GM19395 (cell line): ENCODE measurements around the gene HARBI1.

Experiments
- ATAC-seq: cut with Tn5 transposase; IDR thresholded peaks from one replicate; pipeline ENCODE4 v1.9.1; 2021; ENCODE audit warnings: mild to moderate bottlenecking, moderate library complexity; ENCODE audit not compliant: unreplicated experiment

The HARBI1 gene, protein sequence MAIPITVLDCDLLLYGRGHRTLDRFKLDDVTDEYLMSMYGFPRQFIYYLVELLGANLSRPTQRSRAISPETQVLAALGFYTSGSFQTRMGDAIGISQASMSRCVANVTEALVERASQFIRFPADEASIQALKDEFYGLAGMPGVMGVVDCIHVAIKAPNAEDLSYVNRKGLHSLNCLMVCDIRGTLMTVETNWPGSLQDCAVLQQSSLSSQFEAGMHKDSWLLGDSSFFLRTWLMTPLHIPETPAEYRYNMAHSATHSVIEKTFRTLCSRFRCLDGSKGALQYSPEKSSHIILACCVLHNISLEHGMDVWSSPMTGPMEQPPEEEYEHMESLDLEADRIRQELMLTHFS

GRCh38 chr11:46617134-46617971, at the start of gene HARBI1, which contains the start of gene ATG13:
HARBI1 (minus strand) TSS chr11:46617227; CDS start chr11:46616237, 990 bp downstream.
ATG13 (plus strand) TSS chr11:46617553; CDS start chr11:46644292, 26,739 bp downstream.
- peak; percentile 88 for ATAC-seq

- ATAC-seq: no peak
Observed at GRCh38 chr11:46666516-46666915, 49.5 kb upstream of the HARBI1 start.

DNA sequence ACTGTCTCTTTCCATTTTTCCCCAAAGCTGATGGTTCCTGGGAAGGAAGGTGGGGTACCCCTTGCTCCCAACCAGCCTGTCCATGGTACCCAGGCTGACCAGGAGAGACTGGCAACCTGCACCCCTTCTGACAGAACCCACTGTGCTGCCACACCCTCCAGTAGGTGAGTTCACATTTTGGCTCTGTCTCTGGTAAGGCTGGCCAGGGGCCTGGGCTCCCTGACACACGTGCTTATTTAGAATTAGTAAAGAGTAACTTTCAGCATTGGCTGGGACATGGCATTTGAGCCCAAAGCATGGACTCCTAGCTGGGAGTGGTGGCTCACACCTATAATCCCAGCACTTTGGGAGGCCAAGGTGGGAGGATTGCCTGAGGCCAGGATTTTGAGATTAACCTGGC, 48.3 kb upstream of the HARBI1 start:
- no peak for ATAC-seq

DNA sequence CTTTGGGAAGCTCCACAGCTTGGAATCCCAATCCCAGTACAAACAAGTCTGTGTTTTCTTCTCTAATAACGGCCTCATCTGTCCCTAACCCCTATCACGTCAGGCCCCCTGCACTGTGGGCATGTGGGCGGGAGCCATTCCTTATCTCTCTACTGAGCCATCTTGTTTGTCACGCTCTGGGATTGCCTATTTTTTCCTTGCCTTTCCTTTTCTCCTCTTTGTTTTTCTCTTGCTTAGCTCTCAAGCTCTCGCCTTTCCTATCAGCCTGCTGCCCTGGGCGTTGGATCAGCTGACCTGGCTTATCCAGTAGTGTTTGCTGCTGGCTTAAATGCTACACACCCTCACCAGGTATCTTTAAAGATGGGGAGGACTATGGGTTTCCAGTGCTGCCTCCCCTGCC, 47.6 kb upstream of the HARBI1 start:
- ATAC-seq: no peak

DNA sequence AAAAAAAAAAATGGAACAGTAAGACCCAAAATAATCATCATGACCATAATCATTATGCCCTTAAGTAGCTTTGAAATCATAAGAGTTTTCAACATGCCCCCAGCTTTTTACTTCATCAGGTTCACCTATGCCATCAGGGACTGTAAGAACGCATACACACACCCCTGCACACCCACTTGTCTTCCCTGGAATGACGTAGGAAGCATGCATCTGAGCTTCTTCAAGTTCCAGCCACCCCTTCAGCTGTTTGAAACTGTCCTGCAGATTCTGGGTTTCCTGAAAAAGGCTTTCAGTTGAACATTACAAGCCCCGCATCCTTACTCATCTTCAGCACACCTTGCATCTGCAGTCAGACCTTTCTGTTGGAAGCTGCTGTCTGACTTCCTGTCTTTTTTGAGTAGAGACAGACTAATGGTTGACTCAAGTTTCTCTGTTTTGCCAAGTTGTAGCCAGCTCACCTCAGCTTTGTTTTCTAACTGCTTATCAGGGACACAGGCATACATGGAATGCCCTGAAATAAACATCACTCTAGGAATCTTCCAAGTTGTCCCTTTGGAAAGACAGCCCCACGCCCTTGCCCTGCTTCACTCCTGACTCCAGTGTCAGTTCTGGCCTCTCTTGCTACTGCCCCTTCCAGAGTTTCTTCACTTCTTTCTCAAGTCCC, 46.4 kb upstream of the HARBI1 start:
- ATAC-seq: no peak

- ATAC-seq: no peak
Observed at GRCh38 chr11:46662366-46662765, 45.3 kb upstream of the HARBI1 start.

DNA sequence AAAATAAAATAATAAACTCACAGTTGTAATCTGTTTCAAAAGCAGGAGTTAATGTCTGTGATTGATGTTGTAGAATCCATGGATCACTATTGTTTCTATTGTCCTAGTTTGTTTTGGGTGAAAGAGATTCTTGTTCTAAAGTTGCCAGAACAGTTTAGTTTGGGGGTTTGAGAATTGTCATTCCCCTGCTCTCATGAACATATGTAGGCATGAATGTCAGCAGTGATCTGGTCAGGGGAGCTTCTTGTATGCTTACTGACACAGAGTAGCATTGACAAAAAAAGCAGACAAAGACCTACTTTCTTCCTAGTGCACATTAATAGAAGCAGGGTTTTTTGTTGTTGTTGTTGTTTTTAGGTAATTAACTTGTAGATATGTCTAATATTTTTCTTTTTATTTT, 44.8 kb upstream of the HARBI1 start:
- no peak for ATAC-seq

DNA sequence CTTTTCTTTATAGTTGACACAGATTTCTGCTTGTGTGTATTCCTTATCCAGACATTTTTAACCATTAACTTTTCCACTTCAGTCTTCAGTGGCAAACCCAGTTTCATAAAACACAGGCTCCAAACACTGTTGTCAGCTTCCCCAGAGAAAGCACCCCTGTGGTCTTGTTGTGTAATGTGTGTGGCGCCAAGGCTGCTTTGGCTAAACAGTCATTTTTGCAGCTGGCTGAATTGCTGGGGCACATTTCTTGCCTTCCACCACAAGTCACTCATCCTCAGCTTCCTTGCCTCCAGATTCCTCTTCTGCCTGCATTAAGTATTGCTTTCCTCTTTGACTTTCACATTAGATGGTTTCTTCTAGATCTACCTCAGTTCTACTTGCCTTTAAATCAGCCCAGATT, 42.9 kb upstream of the HARBI1 start:
- ATAC-seq: no peak

DNA sequence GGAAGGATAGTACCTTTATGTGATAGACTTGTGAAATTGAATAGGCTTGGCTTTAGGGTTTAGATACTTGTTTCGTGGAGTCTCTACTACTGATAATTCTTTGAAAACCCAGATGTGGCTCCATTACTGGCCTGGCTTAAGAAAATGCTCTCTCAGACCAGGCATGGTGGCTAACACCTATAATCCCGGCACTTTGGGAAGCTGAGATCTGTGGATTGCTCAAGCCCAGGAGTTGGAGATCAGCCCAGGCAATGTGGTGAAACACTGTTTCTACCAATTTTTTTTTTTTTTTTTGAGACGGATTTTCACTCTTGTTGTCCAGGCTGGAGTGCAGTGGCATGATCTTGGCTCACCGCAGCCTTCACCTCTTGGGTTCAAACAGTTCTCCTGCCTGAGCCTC, 41.2 kb upstream of the HARBI1 start:
- no peak for ATAC-seq

GRCh38 chr11:46657186-46657585, 40.2 kb upstream of the HARBI1 start:
- ATAC-seq: no peak

DNA sequence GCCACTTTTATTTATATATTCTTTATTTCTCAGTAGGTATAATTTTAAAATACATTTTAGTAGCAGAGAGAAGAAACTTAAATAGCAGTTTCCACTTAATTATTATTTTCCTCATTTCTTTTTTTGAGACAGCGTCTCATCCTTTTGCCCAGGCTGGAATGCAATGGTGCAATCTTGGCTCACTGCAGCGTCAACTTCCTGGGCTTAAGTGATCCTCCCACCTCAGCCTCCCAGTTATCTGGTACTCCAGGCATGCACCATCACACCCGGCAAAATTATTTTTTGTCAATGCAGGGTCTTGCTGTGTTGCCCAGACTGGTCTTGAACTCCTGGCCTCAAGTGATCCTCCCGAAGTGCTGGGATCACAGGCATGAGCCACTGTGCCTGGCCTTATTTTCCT, 38.6 kb upstream of the HARBI1 start:
- ATAC-seq: no peak

GRCh38 chr11:46649180-46649738, 32.2 kb upstream of the HARBI1 start:
- ATAC-seq: no peak

DNA sequence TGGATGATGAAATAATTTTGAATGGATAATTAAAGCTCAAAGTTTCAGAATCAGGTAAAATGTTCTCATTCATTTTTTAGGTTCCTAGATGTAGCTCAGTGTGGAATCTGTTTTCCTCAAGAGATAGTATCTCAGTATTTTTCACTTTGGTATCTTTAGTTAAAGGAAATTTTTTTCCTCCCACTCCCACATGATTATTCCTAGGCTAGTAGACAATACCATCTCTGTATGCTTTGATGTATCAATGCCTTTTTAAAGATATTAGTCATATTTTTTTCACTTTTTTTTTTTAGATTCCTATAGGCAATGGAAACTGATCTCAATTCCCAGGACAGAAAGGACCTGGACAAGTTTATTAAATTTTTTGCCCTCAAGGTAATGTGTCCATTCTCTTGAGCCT, 27.0 kb upstream of the HARBI1 start:
- ATAC-seq: no peak

GRCh38 chr11:46643531-46643930, 26.5 kb upstream of the HARBI1 start:
- no peak for ATAC-seq

DNA sequence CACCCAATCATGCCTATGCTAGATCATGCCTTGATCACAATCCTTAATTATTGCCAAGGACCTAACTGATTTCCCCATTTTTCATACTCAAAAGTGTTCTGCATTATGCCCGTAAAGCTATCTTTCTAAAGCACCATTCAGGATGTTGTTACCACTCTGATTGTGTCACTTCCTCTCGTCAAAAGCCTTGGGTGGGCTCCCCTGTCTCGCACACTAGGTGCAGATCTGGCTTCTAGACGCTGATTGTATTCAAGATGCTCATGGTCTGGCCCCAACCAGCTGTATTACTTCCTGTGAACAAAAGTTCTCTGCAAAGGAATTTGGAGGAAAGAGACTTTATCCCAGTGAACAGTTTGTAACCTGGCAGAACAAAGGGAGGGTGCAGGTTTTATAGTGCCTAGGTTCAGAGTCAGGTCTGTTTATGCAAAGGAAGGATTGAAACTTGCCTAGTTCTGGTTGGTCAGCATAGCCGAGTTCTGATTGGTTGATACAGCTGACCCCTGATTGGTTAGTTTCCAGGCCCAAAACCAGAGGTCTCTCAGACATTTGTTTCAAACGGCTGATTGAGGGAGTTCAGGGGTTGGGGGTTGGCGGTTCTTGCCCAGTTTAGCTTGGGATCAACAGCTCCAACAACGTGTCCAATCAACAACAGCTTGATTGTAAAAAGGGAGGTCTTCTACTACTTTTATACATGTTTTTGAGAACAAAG, 25.8 kb upstream of the HARBI1 start:
- no peak for ATAC-seq

GRCh38 chr11:46641639-46642038, 24.6 kb upstream of the HARBI1 start:
- no peak for ATAC-seq

DNA sequence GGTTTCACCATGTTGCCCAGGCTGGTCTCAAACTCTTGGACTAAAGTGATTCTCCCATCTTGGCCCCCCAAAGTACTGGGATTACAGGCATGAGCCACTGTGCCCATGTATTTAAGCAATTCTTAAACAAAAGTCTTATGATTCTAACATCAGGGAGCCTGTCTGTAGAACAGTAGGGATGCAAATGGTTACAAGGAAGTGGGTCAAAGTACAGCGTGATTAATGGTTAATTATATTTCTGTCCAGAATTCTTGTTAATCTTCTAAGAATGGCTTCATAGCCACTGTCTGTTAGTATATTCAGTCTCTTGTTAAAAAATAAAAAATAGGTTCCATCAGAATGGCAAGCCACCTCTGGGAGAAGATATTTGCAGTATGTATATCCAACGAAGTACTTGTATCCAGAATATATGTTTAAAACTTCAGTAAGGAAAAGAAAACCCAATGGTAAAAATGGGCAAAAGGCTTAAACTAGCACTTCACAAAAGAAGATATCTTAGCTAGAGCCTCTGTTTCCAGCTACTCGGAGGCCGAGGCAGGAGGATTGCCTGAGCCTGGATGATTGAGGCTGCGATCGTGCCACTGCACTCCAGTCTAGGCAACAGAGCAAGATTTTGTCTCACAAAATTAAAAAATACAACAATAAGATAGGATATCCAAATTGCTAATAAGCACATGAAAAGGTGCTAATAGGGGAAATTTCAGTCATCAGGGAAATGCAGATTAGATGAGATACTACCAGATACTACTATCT, 23.2 kb upstream of the HARBI1 start:
- no peak for ATAC-seq

DNA sequence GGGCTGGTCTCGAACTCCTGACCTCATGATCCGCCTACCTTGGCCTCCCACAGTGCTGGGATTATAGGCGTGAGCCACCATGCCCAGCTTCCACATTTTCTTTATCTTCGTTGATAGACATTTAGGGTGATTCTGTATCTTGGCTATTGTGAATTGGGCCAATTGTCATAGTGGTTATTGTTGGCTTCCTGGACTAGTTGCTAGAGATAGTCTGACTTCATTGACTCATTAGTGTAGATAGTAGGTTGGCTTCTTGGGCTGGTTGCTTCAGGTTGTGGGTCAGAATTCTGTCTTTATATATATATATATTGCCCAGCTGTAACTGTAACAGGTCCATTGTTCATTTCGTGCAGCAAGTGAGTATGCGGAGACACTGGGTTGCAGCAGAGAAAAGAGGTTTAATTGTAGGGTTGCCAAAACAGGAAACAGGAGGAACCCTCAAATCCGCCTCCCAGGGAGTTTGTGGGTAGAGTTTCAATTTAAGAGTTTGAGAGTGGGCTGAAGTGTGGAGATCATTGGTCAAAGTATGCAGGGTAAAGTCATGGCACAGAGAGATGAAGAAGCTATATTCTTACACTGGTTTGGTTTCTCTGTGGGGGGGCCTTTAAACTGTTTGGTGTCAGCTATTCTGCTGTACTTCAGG, 22.3 kb upstream of the HARBI1 start:
- ATAC-seq: no peak

DNA sequence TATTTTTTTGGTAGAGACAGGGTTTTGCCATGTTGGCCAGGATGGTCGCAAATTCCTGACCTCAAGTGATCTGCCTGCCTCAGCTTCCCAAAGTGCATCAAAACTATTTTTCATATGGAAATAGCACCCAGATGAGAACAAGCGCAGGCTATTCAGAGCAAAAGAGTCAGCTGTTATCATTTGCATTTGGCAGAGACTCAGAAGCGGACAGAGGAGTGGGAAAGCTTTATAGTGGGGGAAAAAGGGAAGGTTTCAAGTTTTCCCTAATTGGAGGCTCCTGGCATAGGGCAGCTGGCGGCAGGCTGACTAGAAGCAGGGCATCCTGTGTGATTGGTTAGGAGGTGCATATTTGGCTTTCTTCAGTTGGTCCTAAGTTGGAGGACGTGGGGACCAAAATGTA, 20.5 kb upstream of the HARBI1 start:
- no peak for ATAC-seq
